Brain pericyte (primary cell): ENCODE data around the gene KCNA10.
"Not testable (repeated sequence)": the region's sequence is repeated elsewhere in the genome, so short reads cannot be mapped to it uniquely, and the experiment has no call there.

Source experiments
- DNase-seq: peaks from one replicate; pipeline ENCODE4 v3.0.0-alpha.2; 2012; ENCODE audit warnings: low read depth, low spot score

The KCNA10 gene

GRCh38 chr1:110535985-110536384, 17.0 kb upstream of the KCNA10 start:
- no peak for DNase-seq

GRCh38 chr1:110533230-110533629, 14.3 kb upstream of the KCNA10 start:
- no peak for DNase-seq

- no peak for DNase-seq
Observed at GRCh38 chr1:110529011-110529410, 10.0 kb upstream of the KCNA10 start.

GRCh38 chr1:110526201-110526780, 7.3 kb upstream of the KCNA10 start:
- DNase-seq, result no peak

GRCh38 chr1:110525249-110525595, 6.2 kb upstream of the KCNA10 start:
- DNase-seq, result no peak

- DNase-seq, result no peak
Observed at GRCh38 chr1:110524311-110525248, 5.6 kb upstream of the KCNA10 start.

- no peak for DNase-seq
Observed at GRCh38 chr1:110523011-110523410, 4.0 kb upstream of the KCNA10 start.

GRCh38 chr1:110522560-110522959, 3.6 kb upstream of the KCNA10 start:
- DNase-seq, result no peak

- no peak for DNase-seq
Observed at GRCh38 chr1:110520827-110521226, 1.9 kb upstream of the KCNA10 start.

GRCh38 chr1:110515891-110516290, 3.1 kb downstream of the KCNA10 start:
- DNase-seq, result no peak

- no peak for DNase-seq
Observed at GRCh38 chr1:110515041-110515440, 3.9 kb downstream of the KCNA10 start.

- DNase-seq, result no peak
Observed at GRCh38 chr1:110513511-110513910, 5.5 kb downstream of the KCNA10 start.

- DNase-seq, result no peak
Observed at GRCh38 chr1:110511436-110511835, 7.5 kb downstream of the KCNA10 start.

GRCh38 chr1:110510921-110511320, 8.1 kb downstream of the KCNA10 start:
- DNase-seq, result not testable (repeated sequence)

- DNase-seq, result no peak
Observed at GRCh38 chr1:110509655-110510054, 9.3 kb downstream of the KCNA10 start.

- DNase-seq, result no peak
Observed at GRCh38 chr1:110508028-110508940, 10.7 kb downstream of the KCNA10 start.

- no peak for DNase-seq
Observed at GRCh38 chr1:110506541-110506940, 12.4 kb downstream of the KCNA10 start.

GRCh38 chr1:110505596-110505995, 13.4 kb downstream of the KCNA10 start:
- no peak for DNase-seq

- DNase-seq, result no peak
Observed at GRCh38 chr1:110504226-110504625, 14.7 kb downstream of the KCNA10 start.

GRCh38 chr1:110503471-110503870, 15.5 kb downstream of the KCNA10 start:
- DNase-seq, result no peak

GRCh38 chr1:110502402-110503151, 16.4 kb downstream of the KCNA10 start:
- DNase-seq, result no peak
